Stimulated activated CD8-positive, alpha-beta memory T cell treated with anti-CD3 and anti-CD28 coated beads, Interleukin-12 subunit alpha, Interleukin-12 subunit beta, amount 100 ng/mL, for 24 hours (primary cell): ENCODE measurements around the gene CD8B.
"Not testable (repeated sequence)": the region's sequence is repeated elsewhere in the genome, so short reads cannot be mapped to it uniquely, and the experiment has no call there.

Source experiments
- DNase-seq: peaks from one replicate; pipeline ENCODE4 v3.0.0-alpha.2; 2020; ENCODE audit errors: extremely low read depth

The CD8B gene

GRCh38 chr2:86836915-86837695 is 24.6 kb downstream of the CD8B start:
- DNase-seq: not testable (repeated sequence)

- not testable (repeated sequence) for DNase-seq
These were observed 26.2 kb downstream of the CD8B start for GRCh38 chr2:86835548-86835889.

- no peak for DNase-seq
These were observed 28.4 kb downstream of the CD8B start for GRCh38 chr2:86833315-86833714.

GRCh38 chr2:86832334-86833096 is 29.2 kb downstream of the CD8B start:
- no peak for DNase-seq

GRCh38 chr2:86831537-86831936 is 30.1 kb downstream of the CD8B start:
- no peak for DNase-seq

- DNase-seq: no peak
These were observed 34.7 kb downstream of the CD8B start for GRCh38 chr2:86826951-86827350.

GRCh38 chr2:86825693-86826381 is 35.8 kb downstream of the CD8B start:
- DNase-seq: no peak

- DNase-seq: no peak
These were observed 36.5 kb downstream of the CD8B start for GRCh38 chr2:86825036-86825692.

GRCh38 chr2:86822668-86823345 is 38.9 kb downstream of the CD8B start:
- DNase-seq: no peak

- DNase-seq: no peak
These were observed 39.8 kb downstream of the CD8B start for GRCh38 chr2:86821842-86822241.

GRCh38 chr2:86821306-86821705 is 40.4 kb downstream of the CD8B start:
- DNase-seq: no peak

- no peak for DNase-seq
These were observed 42.7 kb downstream of the CD8B start for GRCh38 chr2:86818957-86819356.

GRCh38 chr2:86818114-86818801 is 43.4 kb downstream of the CD8B start:
- DNase-seq: no peak

GRCh38 chr2:86815611-86816010 is 46.1 kb downstream of the CD8B start:
- no peak for DNase-seq

- no peak for DNase-seq
These were observed 52.1 kb downstream of the CD8B start for GRCh38 chr2:86809481-86810121.

GRCh38 chr2:86808315-86809161 is 53.1 kb downstream of the CD8B start:
- peak; percentile 78 for DNase-seq

- no peak for DNase-seq
These were observed 54.0 kb downstream of the CD8B start for GRCh38 chr2:86807468-86808275.

GRCh38 chr2:86807133-86807467 is 54.6 kb downstream of the CD8B start:
- no peak for DNase-seq
